ENCODE results near the gene HCAR2.
"Not testable (repeated sequence)": the region's sequence is repeated elsewhere in the genome, so short reads cannot be mapped to it uniquely, and the experiment has no call there.

HCAR2 gene

GRCh38 chr12:122702890-122703611 is at the start of gene HCAR2:
Gene HCAR2, minus strand, starts transcription at chr12:122703357. Its CDS starts 74 bp downstream, at chr12:122703283.
- in situ Hi-C loops (cut with MboI; ENCODE audit: low sequenced_read_pairs): not testable (repeated sequence)

- in situ Hi-C loops (cut with MboI; ENCODE audit: low sequenced_read_pairs): loop anchor here (5.0 kb wide), 1 partner anchor 115 kb away; no protein-coding TSS in a partner anchor
These were observed 49.5 kb upstream of the HCAR2 start, which contains the start of gene DENR for GRCh38 chr12:122752464-122753318. Gene DENR, plus strand, starts transcription at chr12:122752824. Its CDS starts 878 bp downstream, at chr12:122753702.

GRCh38 chr12:122750781-122751515 is 47.8 kb upstream of the HCAR2 start:
- in situ Hi-C loops (cut with MboI; ENCODE audit: low sequenced_read_pairs): loop anchor here (5.0 kb wide), 1 partner anchor 114 kb away; no protein-coding TSS in a partner anchor

- in situ Hi-C loops (cut with MboI; ENCODE audit: low sequenced_read_pairs): loop anchor here (5.0 kb wide), 1 partner anchor 112 kb away; no protein-coding TSS in a partner anchor
These were observed 46.6 kb upstream of the HCAR2 start for GRCh38 chr12:122749569-122750332.

- in situ Hi-C loops (cut with MboI; ENCODE audit: low sequenced_read_pairs): no loop called here
These were observed 44.3 kb upstream of the HCAR2 start for GRCh38 chr12:122747224-122748135.

GRCh38 chr12:122743895-122744525 is 40.9 kb upstream of the HCAR2 start:
- in situ Hi-C loops (cut with MboI; ENCODE audit: low sequenced_read_pairs): no loop called here

- in situ Hi-C loops (cut with MboI; ENCODE audit: low sequenced_read_pairs): no loop called here
These were observed 37.2 kb upstream of the HCAR2 start for GRCh38 chr12:122740351-122740750.

GRCh38 chr12:122738571-122738970 is 35.4 kb upstream of the HCAR2 start:
- in situ Hi-C loops (cut with MboI; ENCODE audit: low sequenced_read_pairs): no loop called here

- in situ Hi-C loops (cut with MboI; ENCODE audit: low sequenced_read_pairs): no loop called here
These were observed 29.5 kb upstream of the HCAR2 start for GRCh38 chr12:122732611-122733010.

- in situ Hi-C loops (cut with MboI; ENCODE audit: low sequenced_read_pairs): no loop called here
These were observed 29.0 kb upstream of the HCAR2 start for GRCh38 chr12:122732170-122732569.

GRCh38 chr12:122730215-122731014 is 27.3 kb upstream of the HCAR2 start, which contains the start of gene HCAR1:
Gene HCAR1, minus strand, starts transcription at chr12:122730844. Its CDS starts 505 bp downstream, at chr12:122730339.
- in situ Hi-C loops (cut with MboI; ENCODE audit: low sequenced_read_pairs): no loop called here

GRCh38 chr12:122729583-122730214 is 26.5 kb upstream of the HCAR2 start:
- in situ Hi-C loops (cut with MboI; ENCODE audit: low sequenced_read_pairs): no loop called here

- in situ Hi-C loops (cut with MboI; ENCODE audit: low sequenced_read_pairs): no loop called here
These were observed 23.0 kb upstream of the HCAR2 start for GRCh38 chr12:122726080-122726558.

GRCh38 chr12:122725452-122726079 is 22.4 kb upstream of the HCAR2 start:
- in situ Hi-C loops (cut with MboI; ENCODE audit: low sequenced_read_pairs): no loop called here

GRCh38 chr12:122724641-122725243 is 21.6 kb upstream of the HCAR2 start:
- in situ Hi-C loops (cut with MboI; ENCODE audit: low sequenced_read_pairs): no loop called here

- in situ Hi-C loops (cut with MboI; ENCODE audit: low sequenced_read_pairs): no loop called here
These were observed 19.2 kb upstream of the HCAR2 start for GRCh38 chr12:122722387-122722786.

Data from HL-60/S4 treated with phorbol 12-myristate 13-acetate at 8.2 ng/mL for 4 days and 3 days (cell line).